ENCODE data around the gene GRK6.

GRCh38 chr5:177452688-177453638, 26.5 kb downstream of the GRK6 start:
- TF ChIP-seq, protein P1, sequence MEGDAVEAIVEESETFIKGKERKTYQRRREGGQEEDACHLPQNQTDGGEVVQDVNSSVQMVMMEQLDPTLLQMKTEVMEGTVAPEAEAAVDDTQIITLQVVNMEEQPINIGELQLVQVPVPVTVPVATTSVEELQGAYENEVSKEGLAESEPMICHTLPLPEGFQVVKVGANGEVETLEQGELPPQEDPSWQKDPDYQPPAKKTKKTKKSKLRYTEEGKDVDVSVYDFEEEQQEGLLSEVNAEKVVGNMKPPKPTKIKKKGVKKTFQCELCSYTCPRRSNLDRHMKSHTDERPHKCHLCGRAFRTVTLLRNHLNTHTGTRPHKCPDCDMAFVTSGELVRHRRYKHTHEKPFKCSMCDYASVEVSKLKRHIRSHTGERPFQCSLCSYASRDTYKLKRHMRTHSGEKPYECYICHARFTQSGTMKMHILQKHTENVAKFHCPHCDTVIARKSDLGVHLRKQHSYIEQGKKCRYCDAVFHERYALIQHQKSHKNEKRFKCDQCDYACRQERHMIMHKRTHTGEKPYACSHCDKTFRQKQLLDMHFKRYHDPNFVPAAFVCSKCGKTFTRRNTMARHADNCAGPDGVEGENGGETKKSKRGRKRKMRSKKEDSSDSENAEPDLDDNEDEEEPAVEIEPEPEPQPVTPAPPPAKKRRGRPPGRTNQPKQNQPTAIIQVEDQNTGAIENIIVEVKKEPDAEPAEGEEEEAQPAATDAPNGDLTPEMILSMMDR (IDR thresholded peaks at IDR 0.05), result no peak
- TF ChIP-seq POLR2A (IDR thresholded peaks at IDR 0.05), result no peak

Data from heart left ventricle (tissue), 13 donors.